Measurements from ENCODE around the gene KNTC1.
"Not testable (repeated sequence)": the region's sequence is repeated elsewhere in the genome, so short reads cannot be mapped to it uniquely, and the experiment has no call there.

- TF ChIP-seq CTCF, POLR2A (IDR thresholded peaks at IDR 0.05): not testable (repeated sequence)
Observed at GRCh38 chr12:122566816-122567215, 39.8 kb downstream of the KNTC1 start.
